Fibroblast of villous mesenchyme (primary cell): Measurements from ENCODE around the gene SERPINA12. TPM values are rescaled to one million over a fixed set of nuclear protein-coding genes. Genes with fewer than 3 reads are reported as not detected.
"Not testable (repeated sequence)": the region's sequence is repeated elsewhere in the genome, so short reads cannot be mapped to it uniquely, and the experiment has no call there.

Source experiments
- DNase-seq: peaks from one replicate; pipeline ENCODE4 v3.0.0-alpha.2; 2010; ENCODE audit warnings: low read depth
- H3K4me3 ChIP-seq: 2 replicates; pipeline ENCODE4 v1.5.1; 2011; ENCODE audit warnings: low read depth, mild to moderate bottlenecking, low read length
- CTCF ChIP-seq: IDR thresholded peaks from 2 replicates; pipeline ENCODE4 v1.5.1; 2012; ENCODE audit warnings: low read depth, mild to moderate bottlenecking, low read length; ENCODE audit not compliant: insufficient read depth
- total RNA-seq: library from RNA; depleted of rRNA; stranded (reverse); fragments of >200 nt; gene quantifications from 2 replicates; pipeline ENCODE4 v1.2.3, GENCODE V29; 2012

Gene SERPINA12
- total RNA-seq, 1 donor = not detected

- DNase-seq = no peak
- no peak overlapping the region for H3K4me3 ChIP-seq
- no peak for TF ChIP-seq CTCF
Measured at GRCh38 chr14:94483071-94483451, 26.2 kb downstream of the SERPINA12 start.

GRCh38 chr14:94482132-94483070 lies 26.9 kb downstream of the SERPINA12 start:
- not testable (repeated sequence) for H3K4me3 ChIP-seq, DNase-seq

GRCh38 chr14:94481468-94482131 lies 27.7 kb downstream of the SERPINA12 start:
- H3K4me3 ChIP-seq = no peak overlapping the region
- DNase-seq = no peak

GRCh38 chr14:94480809-94481208 lies 28.5 kb downstream of the SERPINA12 start:
- no peak for DNase-seq
- TF ChIP-seq CTCF = no peak

More at GRCh38 chr14:94481468-94482131, 27.7 kb downstream of the SERPINA12 start:
- TF ChIP-seq CTCF = no peak

GRCh38 chr14:94478420-94478819 lies 30.8 kb downstream of the SERPINA12 start:
- H3K4me3 ChIP-seq = no peak overlapping the region
- no peak for DNase-seq
- TF ChIP-seq CTCF = no peak

More at GRCh38 chr14:94480809-94481208, 28.5 kb downstream of the SERPINA12 start:
- no peak overlapping the region for H3K4me3 ChIP-seq

- TF ChIP-seq CTCF = no peak
- no peak for DNase-seq
- no peak within 1 kb of the TSS for H3K4me3 ChIP-seq
Measured at GRCh38 chr14:94476023-94476422, 33.2 kb downstream of the SERPINA12 start, which contains the start of gene SERPINA9. SERPINA9 (minus strand) TSS chr14:94476197; CDS start chr14:94469840, 6,357 bp downstream.

GRCh38 chr14:94474581-94475031 lies 34.7 kb downstream of the SERPINA12 start:
- H3K4me3 ChIP-seq = no peak overlapping the region
- TF ChIP-seq CTCF = no peak
- DNase-seq = no peak
